ENCODE data around the gene MCC. TPM values are rescaled to one million over a fixed set of nuclear protein-coding genes. Genes with fewer than 3 reads are reported as not detected.

The MCC gene
- total and polyA plus RNA-seq, 2 of the 4 experiments (the other 2 are of a cell fraction) = 5.0 to 20.6 TPM

DNA sequence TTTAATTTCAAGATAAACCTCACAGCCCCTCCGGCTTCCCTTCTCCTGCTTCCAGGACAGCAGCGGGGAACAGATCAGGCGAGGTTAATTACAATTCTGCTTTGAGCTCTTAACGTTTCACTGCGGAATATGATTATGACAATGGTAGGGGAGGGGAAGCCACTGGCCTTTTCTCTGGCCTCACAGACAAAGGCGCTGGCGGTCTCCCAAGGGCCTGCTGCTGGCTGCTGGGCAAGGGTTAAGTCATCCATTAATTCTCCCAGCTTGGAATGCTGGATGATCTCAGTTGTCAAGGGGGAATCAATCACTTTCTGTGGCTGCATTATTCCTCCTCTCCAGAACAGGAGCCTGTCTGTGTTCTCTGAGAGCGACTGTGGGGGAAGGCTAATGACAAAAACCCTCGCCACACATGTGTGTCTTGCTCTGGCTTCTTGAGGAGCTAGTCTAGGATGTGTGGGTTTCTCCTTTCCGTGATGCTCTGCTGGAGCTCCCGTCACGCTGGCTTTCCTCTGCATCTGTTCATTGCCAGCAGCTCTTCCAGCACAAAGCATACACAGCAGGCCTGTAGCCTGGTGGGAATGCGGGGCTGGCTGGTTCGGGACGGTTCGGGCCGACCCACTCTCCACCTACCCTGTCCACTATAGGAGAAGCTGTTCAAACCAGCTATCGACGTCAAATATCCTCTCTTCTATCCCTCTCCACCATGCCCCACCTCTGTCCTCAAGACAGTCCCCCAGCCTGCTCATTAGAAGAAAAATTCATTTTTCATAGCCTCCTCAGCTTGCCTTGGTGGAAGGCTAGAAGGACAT, 428.8 kb downstream of the MCC start:
- H2BK20ac ChIP-seq (ENCODE audit: low read depth, low read length) = no peak overlapping the region; the same call in 1 of the 2 replicates
- H4K91ac ChIP-seq (ENCODE audit: insufficient read depth, low read depth, low read length) = peak overlapping the region; percentile 11; the same call in 1 of the 2 replicates
- H3K56ac ChIP-seq (ENCODE audit: extremely low read depth, insufficient read depth, low read length) = no peak overlapping the region
- H2BK120ac ChIP-seq (ENCODE audit: low read depth, low read length) = peak overlapping the region; percentile 1; the same call in 1 of the 2 replicates
- H3K9me1 ChIP-seq (ENCODE audit: insufficient read depth, low read length) = peaks cover 13% of the 10 kb centered on the region
- H3K27ac ChIP-seq (ENCODE audit: insufficient read depth, low read length) = no peak overlapping the region
- H3K9ac ChIP-seq (ENCODE audit: low read depth, low read length) = no peak overlapping the region; the same call in 1 of the 2 replicates
- no TSS peak for BruUV-seq (replicated peaks)
- H3K23ac ChIP-seq (ENCODE audit: low read depth, low read length) = no peak overlapping the region; the same call in 1 of the 2 replicates
- peak overlapping the region; percentile 64 for H3K14ac ChIP-seq (replicated peaks; ENCODE audit: low read depth, low read length)
- no peaks in the 10 kb centered on the region for H3K9me3 ChIP-seq (ENCODE audit: control insufficient read depth, insufficient read depth, low read length)
- in situ Hi-C loops (cut with MboI; ENCODE audit: low sequenced_read_pairs) = no loop called here
- H4K8ac ChIP-seq (ENCODE audit: low read depth in 2 of 2, low read length in 2 of 2) = no peak overlapping the region
- DNase-seq = peak; percentile 74
- peaks cover 49% of the 10 kb centered on the region for H3K36me3 ChIP-seq (ENCODE audit: control insufficient read depth, insufficient read depth, low read length)
- CTCF ChIA-PET = no interaction called here
- H2AFZ ChIP-seq (replicated peaks; ENCODE audit: low read length, poor library complexity) = peak overlapping the region; percentile 3
- ATAC-seq (ENCODE audit: low read depth) = peak; percentile 64
- peak overlapping the region; percentile 64 for H2AK5ac ChIP-seq (ENCODE audit: low read depth, low read length)
- H3K27me3 ChIP-seq (ENCODE audit: control insufficient read depth, insufficient read depth, low read length) = no peaks in the 10 kb centered on the region
- peak overlapping the region; percentile 1; the same call in 1 of the 2 replicates for H3K18ac ChIP-seq (ENCODE audit: low read depth, low read length)
- H4K20me1 ChIP-seq (ENCODE audit: insufficient read depth, low read length) = no peaks in the 10 kb centered on the region
- TF ChIP-seq USF2 (IDR thresholded peaks at IDR 0.05; ENCODE audit: low read depth, low read length) (no peak), SMC3 (IDR thresholded peaks at IDR 0.05; ENCODE audit: low read depth, low read length) (no peak)
- H3K4me2 ChIP-seq (ENCODE audit: low read depth, low read length) = no peak overlapping the region
- H2AK9ac ChIP-seq (replicated peaks; ENCODE audit: low read depth, low read length, poor library complexity) = peak overlapping the region; percentile 22
- H4K5ac ChIP-seq (ENCODE audit: low read depth, low read length) = no peak overlapping the region
- H3K4me1 ChIP-seq (ENCODE audit: control insufficient read depth, insufficient read depth, low read length) = peaks cover 18% of the 10 kb centered on the region
- no peak overlapping the region for H3K4me3 ChIP-seq (ENCODE audit: insufficient read depth, low read depth, low read length)
- POLR2A ChIA-PET (ENCODE audit: unreplicated experiment) = no interaction called here
- intact Hi-C loops (cut with micrococcal nuclease) = loop anchor here (10.0 kb wide), 1 partner anchor 235 kb away; no protein-coding TSS in a partner anchor
- H2BK5ac ChIP-seq (ENCODE audit: low read depth, low read length, poor library complexity, severe bottlenecking) = no peak overlapping the region
- dilution Hi-C loops (cut with HindIII; ENCODE audit: low sequenced_read_pairs, unreplicated experiment) = no loop called here
- no peak overlapping the region for H2BK15ac ChIP-seq (ENCODE audit: low read depth, low read length)
- H3K79me1 ChIP-seq (ENCODE audit: low read depth in 1 of 2, low read length in 2 of 2) = peaks cover 0 to 7% of the 10 kb centered on the region in 2 experiments; a peak in 2 of 4 replicates
- peak overlapping the region; percentile 71 for H3K4ac ChIP-seq (ENCODE audit: low read depth, low read length)
- WGBS, 2 experiments (ENCODE audit: extremely low coverage in 2 of 2, insufficient read length in 1 of 2) = no CpG with 5 or more reads among the region's 19 CpGs
